K562 (cell line): Measurements from ENCODE around the gene FUCA2. TPM values are rescaled to one million over a fixed set of nuclear protein-coding genes. Genes with fewer than 3 reads are reported as not detected.

Experiments
- ATAC-seq: fragments of 200-7000 bp; cut with Tn5 transposase; 3 replicates; pipeline ENCODE4 v1.9.1; 2020; ENCODE audit warnings: moderate library complexity
- BruUV-seq: library from RNA; stranded (reverse); fragments of 400-500 nt; replicated peaks from 2 replicates; lab custom pipeline; 2021; lab: Mats Ljungman, UMichigan
- CTCF ChIA-PET: fragments of 300-600 bp; formaldehyde crosslinking; extraction: SDS; loops from one replicate; lab custom pipeline; 2021; ENCODE audit warnings: low intra/inter-chr PET ratio; lab: Yijun Ruan, JAX
- POLR2A ChIA-PET: fragments of 300-600, 350-650 bp; sonication (Branson Sonifier 250); formaldehyde crosslinking; extraction: SDS; loops from one replicate; lab custom pipeline; 2021; ENCODE audit warnings: antibody characterized with exemption, inconsistent platforms; lab: Yijun Ruan, JAX
- DNase-seq, 4 experiments: peaks; one replicate each; pipeline versions ENCODE4 v3.0.0 to v3.0.0-alpha.2; 2011 to 2018; ENCODE audit warnings: low spot score in 3 of 4, mixed read lengths in 3 of 4; ENCODE audit errors: extremely low read depth in 1 of 4
- FAIRE-seq: peaks from 2 replicates; lab custom pipeline; 2011; peaks lifted over from hg19 to GRCh38; lab: Jason Lieb, UNC
- H2AFZ ChIP-seq: 2 replicates; pipeline ENCODE4 v1.6.0; 2011; ENCODE audit warnings: low read depth, low read length, control low read depth, inconsistent platforms
- H3K27ac ChIP-seq: fragments of 200-600 bp; 3 replicates; pipeline ENCODE4 v1.8.0; 2011; ENCODE audit warnings: low read depth, mild to moderate bottlenecking, control low read depth, inconsistent platforms, low read length, moderate library complexity, mixed read lengths; ENCODE audit errors: extremely low read depth
- H3K27me3 ChIP-seq, 2 experiments: fragments of 300-600 bp in 1 of 2; 2 replicates in 1 of 2; 3 replicates in 1 of 2; pipeline versions ENCODE4 v1.6.0 to v1.8.0; 2011; ENCODE audit warnings: inconsistent platforms in 2 of 2, low read length in 2 of 2, mild to moderate bottlenecking in 1 of 2, mixed read lengths in 1 of 2, moderate library complexity in 1 of 2; ENCODE audit not compliant: control insufficient read depth in 2 of 2, insufficient read depth in 2 of 2
- H3K36me3 ChIP-seq: fragments of 300-600 bp; 3 replicates; pipeline ENCODE4 v1.8.0; 2011; ENCODE audit warnings: mild to moderate bottlenecking, low read length, inconsistent platforms; ENCODE audit not compliant: control insufficient read depth, insufficient read depth
- H3K4me1 ChIP-seq, 2 experiments: fragments of 200-600 bp in 1 of 2; replicated peaks in 1 of 2; 2 replicates in 1 of 2; 3 replicates in 1 of 2; pipeline versions ENCODE4 v1.5.1 to v1.8.0; 2011; ENCODE audit warnings: inconsistent platforms in 2 of 2, low read length in 2 of 2, mild to moderate bottlenecking in 1 of 2, mixed read lengths in 1 of 2, moderate library complexity in 1 of 2; ENCODE audit not compliant: control insufficient read depth in 2 of 2, insufficient read depth in 2 of 2
- H3K4me2 ChIP-seq: 2 replicates; pipeline ENCODE4 v1.6.1; 2011; ENCODE audit warnings: low read length, control low read depth, inconsistent platforms, mixed read lengths; ENCODE audit not compliant: insufficient read depth
- H3K4me3 ChIP-seq: fragments of 200-600 bp; sonication (generic), shearing (Covaris generic); 2 replicates; pipeline ENCODE4 v1.5.1; 2016; ENCODE audit warnings: control low read depth, inconsistent platforms
- H3K79me2 ChIP-seq: fragments of 200-600 bp; 3 replicates; pipeline ENCODE4 v1.8.0; 2011; ENCODE audit warnings: low read length, inconsistent platforms; ENCODE audit not compliant: control insufficient read depth, insufficient read depth
- H3K9ac ChIP-seq, 2 experiments: 2 replicates each; pipeline versions ENCODE4 v1.6.0 to v1.6.1; 2011; ENCODE audit warnings: low read depth in 2 of 2, low read length in 2 of 2, control low read depth in 1 of 2, inconsistent platforms in 1 of 2, mild to moderate bottlenecking in 1 of 2, mixed read lengths in 1 of 2; ENCODE audit not compliant: insufficient read depth in 1 of 2
- H3K9me1 ChIP-seq: one replicate; pipeline ENCODE4 v1.6.0; 2011; ENCODE audit warnings: inconsistent platforms, mild to moderate bottlenecking, low read length, moderate library complexity; ENCODE audit not compliant: control insufficient read depth, insufficient read depth
- H3K9me3 ChIP-seq: replicated peaks from 2 replicates; pipeline ENCODE4 v1.5.1; 2011; ENCODE audit warnings: low read depth, low read length, inconsistent platforms; ENCODE audit not compliant: control insufficient read depth, insufficient read depth
- H4K20me1 ChIP-seq: replicated peaks from 2 replicates; pipeline ENCODE4 v1.6.1; 2011; ENCODE audit warnings: low read length, inconsistent platforms, mixed read lengths; ENCODE audit not compliant: control insufficient read depth, insufficient read depth
- ARNT ChIP-seq, 2 experiments: fragments of 450-650 bp; IDR thresholded peaks; 2 replicates each; pipeline ENCODE4 v1.6.1; 2016; ENCODE audit warnings: mild to moderate bottlenecking in 1 of 2
- CCNT2 ChIP-seq: IDR thresholded peaks from 2 replicates; pipeline ENCODE4 v1.6.1; 2011; ENCODE audit warnings: borderline replicate concordance, low read depth, mild to moderate bottlenecking, moderate library complexity, mixed read lengths, low read length; ENCODE audit not compliant: insufficient read length; ENCODE audit errors: extremely low read depth
- MAFK ChIP-seq: IDR thresholded peaks from 2 replicates; pipeline ENCODE4 v1.6.1; 2011; ENCODE audit warnings: low read length, improper control_type of control experiment
- RCOR1 ChIP-seq, 2 experiments: IDR thresholded peaks; 2 replicates each; pipeline ENCODE4 v1.6.1; 2012; ENCODE audit warnings: low read depth in 2 of 2, low read length in 2 of 2, borderline replicate concordance in 1 of 2, improper control_type of control experiment in 1 of 2
- SIRT6 ChIP-seq: IDR thresholded peaks from one replicate; pipeline ENCODE4 v1.6.1; 2012; ENCODE audit warnings: low read depth, mild to moderate bottlenecking, control low read depth, inconsistent platforms, low read length, moderate library complexity
- SPI1 ChIP-seq: IDR thresholded peaks from 2 replicates; pipeline ENCODE4 v1.6.1; 2011; ENCODE audit warnings: low read depth, low read length, control low read depth, borderline replicate concordance
- ZNF121 ChIP-seq: sonication (generic); formaldehyde crosslinking; conservative IDR thresholded peaks from 2 replicates; pipeline ENCODE4 v1.8.0; 2022; ENCODE audit warnings: missing genetic modification reagents
- ZNF79 ChIP-seq: fragments of 250-450 bp; sonication (Bioruptor Pico); IDR thresholded peaks from 2 replicates; pipeline ENCODE4 v1.4.0; 2020; ENCODE audit warnings: low read depth, mild to moderate bottlenecking, moderate library complexity
- WGBS: fragments of 100-300 bp; shearing (Covaris generic); methylation state at CpG from one replicate; pipeline ENCODE4 v1.1.6; 2016; ENCODE audit warnings: low coverage, mixed read lengths; ENCODE audit not compliant: insufficient coverage; ENCODE audit errors: missing lambda C conversion rate; 5-methylcytosine and 5-hydroxymethylcytosine counted together
- in situ Hi-C: fragments of 300-500 bp; cut with MboI; formaldehyde crosslinking; loops from 4 replicates; pipeline ENCODE4 v1.15.0; 2018; ENCODE audit warnings: inconsistent platforms, mixed read lengths
- intact Hi-C: fragments of 100-400 bp; cut with micrococcal nuclease; formaldehyde crosslinking; loops from 2 replicates; pipeline ENCODE4 v1.14.2; 2022
- polyA plus RNA-seq, 8 experiments: library from polyadenylated mRNA; depleted of rRNA in 4 of 8; stranded (reverse) in 5 of 8; unstranded in 3 of 8; fragments of >200 nt; fragmentation: Nextera tagmentation in 2 of 8; fragmentation: Illumina TruSeq in 1 of 8; extraction: Ambion mirVana in 2 of 8; extraction: Trizol in 1 of 8; gene quantifications; 2 replicates each; pipeline versions ENCODE4 v1.2.1 to v1.2.3, GENCODE V29; 2011 to 2014; ENCODE audit warnings: inconsistent platforms in 1 of 8, missing spikeins in 1 of 8
- total RNA-seq, 7 experiments: library from RNA; depleted of rRNA in 6 of 7; stranded (reverse); fragments of >200 nt in 6 of 7; fragmentation: Illumina TruSeq in 2 of 7; extraction: Trizol in 2 of 7; gene quantifications; 2 replicates each; pipeline versions ENCODE4 v1.2.1 to v1.2.3, GENCODE V29; 2011 to 2021; ENCODE audit warnings: low replicate concordance in 1 of 7
- TF ChIP-seq, protein P1 (sequence below): conservative IDR thresholded peaks from 2 replicates; pipeline ENCODE4 v1.6.1; 2011; ENCODE audit warnings: low read depth, mild to moderate bottlenecking, low read length; ENCODE audit not compliant: control insufficient read depth

The FUCA2 gene
- total and polyA plus RNA-seq, 9 of the 15 experiments (the other 6 are each of a cell fraction or from before 2014, with no cell fraction given) = 20.6 to 112 (median 79.3) TPM

DNA sequence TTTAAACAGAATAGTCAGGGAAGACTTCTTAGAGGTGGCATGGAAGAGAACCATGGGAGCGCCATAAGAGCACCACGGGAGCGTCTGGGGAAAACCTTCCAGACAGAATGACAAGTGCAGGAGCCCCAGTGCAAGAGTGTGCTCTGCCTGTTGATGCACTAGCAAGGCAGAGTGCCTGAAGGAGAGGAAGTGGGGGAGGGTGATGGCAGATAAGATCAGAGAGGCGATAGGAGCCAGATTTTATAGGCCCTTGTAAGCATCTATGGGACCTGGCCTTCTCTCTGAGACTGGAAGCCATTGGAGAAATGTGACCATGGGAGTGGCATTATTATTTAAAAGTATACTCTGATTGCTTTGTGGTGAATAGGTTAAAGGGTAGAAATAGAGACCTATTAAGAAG, 13.1 kb downstream of the FUCA2 start:
- Histone ChIP-seq H3K27me3 (no peaks in the 10 kb centered on the region), H2AFZ (no peak overlapping the region), H4K20me1 (no peaks in the 10 kb centered on the region), H3K36me3 (peaks cover 95% of the 10 kb centered on the region), H3K4me2 (no peak overlapping the region), H3K9me3 (no peaks in the 10 kb centered on the region; the same call in 1 of the 2 replicates), H3K4me3 (no peak overlapping the region), H3K4me1 (no peaks in the 10 kb centered on the region), H3K9me1 (no peaks in the 10 kb centered on the region), H3K9ac (no peak overlapping the region), H3K27ac (no peak overlapping the region), H3K79me2 (no peaks in the 10 kb centered on the region)
- DNase-seq (no peak), ATAC-seq (no peak), FAIRE-seq (no peak)
- ChIA-PET POLR2A (interaction anchor here (0.7 to 1.9 kb wide), 2 partner anchors 9 to 13 kb away, joined by 3 to 6 read pairs; partner anchors contain the start of gene FUCA2), CTCF (interaction anchor here (0.6 kb wide), 1 partner anchor 1341 kb away, joined by 4 read pairs; no protein-coding TSS in a partner anchor)
- intact Hi-C loops = no loop called here
- in situ Hi-C loops = no loop called here
- BruUV-seq = no TSS peak
- TF ChIP-seq SPI1 (peak; percentile 57; the same call in 1 of the 2 replicates), RCOR1 (IDR thresholded peaks at IDR 0.05; ENCODE audit: borderline replicate concordance in 1 of 2, low read depth in 2 of 2, low read length in 2 of 2) (0 out of 4 replicates have a peak, but pooled peaks of 1 of the 2 experiments have one; percentile 40)
- TF ChIP-seq, protein P1, sequence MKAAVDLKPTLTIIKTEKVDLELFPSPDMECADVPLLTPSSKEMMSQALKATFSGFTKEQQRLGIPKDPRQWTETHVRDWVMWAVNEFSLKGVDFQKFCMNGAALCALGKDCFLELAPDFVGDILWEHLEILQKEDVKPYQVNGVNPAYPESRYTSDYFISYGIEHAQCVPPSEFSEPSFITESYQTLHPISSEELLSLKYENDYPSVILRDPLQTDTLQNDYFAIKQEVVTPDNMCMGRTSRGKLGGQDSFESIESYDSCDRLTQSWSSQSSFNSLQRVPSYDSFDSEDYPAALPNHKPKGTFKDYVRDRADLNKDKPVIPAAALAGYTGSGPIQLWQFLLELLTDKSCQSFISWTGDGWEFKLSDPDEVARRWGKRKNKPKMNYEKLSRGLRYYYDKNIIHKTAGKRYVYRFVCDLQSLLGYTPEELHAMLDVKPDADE = no peak
- 80% methylated on average over 4 of the region's 4 CpGs for WGBS

DNA sequence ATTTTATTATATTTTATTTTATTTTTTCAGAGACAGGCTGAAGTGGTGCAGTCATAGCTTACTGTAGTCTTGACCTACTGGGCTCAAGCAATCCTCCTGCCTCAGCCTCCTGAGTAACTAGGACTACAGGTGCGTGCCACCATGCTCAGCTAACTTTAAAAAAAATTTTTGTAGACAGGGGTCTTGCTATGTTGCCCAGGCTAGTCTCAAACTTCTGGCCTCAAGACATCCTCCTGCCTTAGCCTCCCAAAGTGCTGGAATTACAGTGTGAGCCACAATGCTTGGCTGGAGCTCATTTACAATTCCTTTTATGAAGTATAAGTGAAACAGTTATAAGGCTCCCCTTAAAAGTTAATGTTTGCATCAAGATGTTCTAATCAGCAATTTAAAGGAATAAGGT, 14.5 kb downstream of the FUCA2 start:
- DNase-seq = no peak
- no peak overlapping the region for H3K4me3 ChIP-seq
- H3K27ac ChIP-seq = no peak overlapping the region
- no peaks in the 10 kb centered on the region; the same call in 1 of the 2 replicates for H3K9me3 ChIP-seq
- no peaks in the 10 kb centered on the region for H3K4me1 ChIP-seq
- H3K4me2 ChIP-seq = no peak overlapping the region
- no peak overlapping the region for H2AFZ ChIP-seq
- H4K20me1 ChIP-seq = no peaks in the 10 kb centered on the region
- BruUV-seq = no TSS peak
- H3K9me1 ChIP-seq = no peaks in the 10 kb centered on the region
- H3K27me3 ChIP-seq = no peaks in the 10 kb centered on the region
- intact Hi-C loops (no loop called here), in situ Hi-C loops (no loop called here)
- ChIA-PET POLR2A (interaction anchor here (1.6 to 1.9 kb wide), 2 partner anchors 9 to 15 kb away, joined by 5 to 6 read pairs; partner anchors contain the start of gene FUCA2), CTCF (no interaction called here)
- H3K9ac ChIP-seq = no peak overlapping the region
- FAIRE-seq = no peak
- no peak for ATAC-seq
- no peaks in the 10 kb centered on the region for H3K79me2 ChIP-seq
- peaks cover 86% of the 10 kb centered on the region for H3K36me3 ChIP-seq
- WGBS = 93% methylated on average over 1 of the region's 1 CpG
- peak; percentile 91 for TF ChIP-seq ZNF121 (CRISPR knock-in tag)
- no peak for TF ChIP-seq CCNT2
- no peak for TF ChIP-seq ZNF79 (CRISPR knock-in tag)
- no peak for TF ChIP-seq ARNT (IDR thresholded peaks at IDR 0.05)
- TF ChIP-seq SIRT6 = no peak
- no peak for TF ChIP-seq MAFK
